Fibroblast of mammary gland (primary cell): ENCODE data around the gene FUCA1.

Experiments
- DNase-seq: peaks from one replicate; pipeline ENCODE4 v3.0.0-alpha.2; 2010; ENCODE audit warnings: low read depth
- H3K4me3 ChIP-seq: 2 replicates; pipeline ENCODE4 v1.5.1; 2011; ENCODE audit warnings: low read depth, mild to moderate bottlenecking, low read length, moderate library complexity; ENCODE audit not compliant: control insufficient read depth
- CTCF ChIP-seq: conservative IDR thresholded peaks from 2 replicates; pipeline ENCODE4 v1.5.1; 2011; ENCODE audit warnings: low read depth, low read length, inconsistent platforms; ENCODE audit not compliant: control insufficient read depth, insufficient read depth

Gene FUCA1

GRCh38 chr1:23875382-23875781 lies 7.3 kb upstream of the FUCA1 start:
- no peak for DNase-seq
- no peak overlapping the region for H3K4me3 ChIP-seq
- no peak for TF ChIP-seq CTCF

GRCh38 chr1:23872421-23872820 lies 4.3 kb upstream of the FUCA1 start:
- no peak overlapping the region for H3K4me3 ChIP-seq
- TF ChIP-seq CTCF = no peak
- no peak for DNase-seq

DNA sequence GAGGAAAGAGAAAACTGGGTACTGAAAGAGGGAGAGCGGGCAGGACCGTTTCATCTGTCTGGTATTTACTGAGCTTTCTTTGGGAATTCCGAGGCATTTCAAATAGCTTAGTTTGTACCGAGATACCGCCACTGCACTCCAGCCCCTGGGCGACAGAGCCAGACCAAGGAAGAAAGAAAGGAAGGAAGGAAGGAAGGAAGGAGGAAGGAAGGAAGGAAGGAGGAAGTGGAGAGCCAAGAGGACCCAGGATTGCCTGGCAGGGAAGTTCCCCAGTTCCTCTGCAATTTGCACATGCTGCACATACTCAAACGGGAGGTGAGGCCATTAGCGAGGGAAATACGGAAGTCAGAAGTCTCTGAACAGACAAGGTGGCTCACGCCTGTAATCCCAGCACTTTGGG lies 961 bp upstream of the FUCA1 start:
- DNase-seq = no peak
- peak overlapping the region; percentile 45 for H3K4me3 ChIP-seq
- no peak for TF ChIP-seq CTCF

DNA sequence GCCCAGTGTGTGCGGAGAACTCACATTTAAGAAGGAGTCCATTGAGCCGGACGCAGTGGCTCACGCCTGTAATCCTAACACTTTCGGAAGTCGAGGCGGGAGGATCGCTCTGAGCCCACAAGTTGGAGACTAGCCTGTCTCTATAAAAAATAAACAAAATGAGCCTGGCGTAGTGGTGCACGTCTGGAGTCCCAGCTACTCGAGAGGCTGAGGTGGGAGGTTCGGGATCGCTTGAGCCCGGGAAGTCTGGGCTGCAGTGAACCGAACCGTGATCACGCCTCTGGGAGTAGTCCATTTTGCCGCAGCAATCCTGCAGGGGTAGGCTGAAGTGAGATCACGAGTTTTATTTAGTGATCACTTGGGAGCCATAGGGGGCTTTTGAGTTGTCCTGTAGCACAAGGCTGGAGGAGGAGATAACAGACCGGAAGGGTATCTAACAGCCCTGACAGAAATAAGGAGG lies 497 bp upstream of the FUCA1 start:
- DNase-seq = no peak
- peak overlapping the region; percentile 45 for H3K4me3 ChIP-seq
- TF ChIP-seq CTCF = no peak

DNA sequence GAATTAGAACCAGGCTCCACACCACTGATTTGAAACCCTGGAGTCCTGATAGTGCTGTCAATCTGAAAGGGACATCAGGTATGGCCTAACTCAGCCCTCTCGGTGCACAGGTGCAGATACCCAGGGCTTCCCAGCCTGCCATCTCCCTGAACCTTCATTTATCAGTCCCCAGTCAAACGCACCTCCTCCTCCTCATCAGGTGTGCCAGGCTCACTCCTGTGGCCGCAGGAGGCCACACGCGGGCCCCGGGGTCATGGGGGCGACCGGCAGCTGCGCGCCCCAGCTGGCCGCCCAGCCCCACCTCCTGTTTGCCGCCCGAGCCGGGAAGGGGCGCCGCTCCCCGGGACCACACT lies 572 bp downstream of the FUCA1 start:
- DNase-seq = no peak
- H3K4me3 ChIP-seq = peak overlapping the region; percentile 45
- TF ChIP-seq CTCF = no peak

GRCh38 chr1:23865543-23865930 lies 2.6 kb downstream of the FUCA1 start:
- TF ChIP-seq CTCF = no peak
- peak; percentile 28 for DNase-seq
- no peak overlapping the region for H3K4me3 ChIP-seq
